Activated B cell treated with CpG ODN at 0.5 μM for 24 hours (primary cell): Measurements from ENCODE around the gene PLP1. TPM values are rescaled to one million over a fixed set of nuclear protein-coding genes. Genes with fewer than 3 reads are reported as not detected.

Source experiments
- ATAC-seq: fragments of 200-7000 bp; cut with Tn5 transposase; one replicate; pipeline ENCODE4 v1.10.0; 2021; ENCODE audit warnings: low read depth, mild to moderate bottlenecking, moderate library complexity
- CTCF ChIA-PET: fragments of 350-600 bp; sonication (Branson Sonifier 250); formaldehyde crosslinking; loops from one replicate; lab custom pipeline; 2021; ENCODE audit warnings: antibody characterized with exemption; lab: Charles Lee
- POLR2A ChIA-PET: fragments of 350-600 bp; sonication (Branson Sonifier 250); formaldehyde crosslinking; loops from one replicate; lab custom pipeline; 2021; ENCODE audit warnings: antibody characterized with exemption; lab: Charles Lee
- DNase-seq: peaks from one replicate; pipeline ENCODE4 v3.0.0; 2022
- H3K27ac Mint-ChIP-seq: one replicate; pipeline ENCODE4 v1.8.0; 2020; ENCODE audit warnings: mixed read lengths
- H3K27me3 Mint-ChIP-seq: one replicate; pipeline ENCODE4 v1.8.0; 2021; ENCODE audit warnings: mixed read lengths
- H3K36me3 Mint-ChIP-seq: one replicate; pipeline ENCODE4 v1.8.0; 2021; ENCODE audit warnings: low read depth, mixed read lengths
- H3K4me1 Mint-ChIP-seq: one replicate; pipeline ENCODE4 v1.8.0; 2021; ENCODE audit warnings: mixed read lengths
- H3K4me3 Mint-ChIP-seq: one replicate; pipeline ENCODE4 v1.8.0; 2020; ENCODE audit warnings: mild to moderate bottlenecking, mixed read lengths
- H3K9me3 Mint-ChIP-seq: one replicate; pipeline ENCODE4 v1.8.0; 2020; ENCODE audit warnings: mixed read lengths
- CTCF ChIP-seq: fragments of 200-600 bp; IDR thresholded peaks from one replicate; pipeline ENCODE4 v1.8.0; 2022; ENCODE audit warnings: antibody characterized with exemption, mild to moderate bottlenecking
- intact Hi-C: fragments of 100-400 bp; cut with micrococcal nuclease; formaldehyde crosslinking; loops from one replicate; pipeline ENCODE4 v1.15.1; 2024
- total RNA-seq: library from RNA; stranded (reverse); gene quantifications from 2 replicates; pipeline ENCODE4 v1.2.3, GENCODE V29; 2022

PLP1 gene
- total RNA-seq, 1 donor from 2014 or later, result not detected

DNA sequence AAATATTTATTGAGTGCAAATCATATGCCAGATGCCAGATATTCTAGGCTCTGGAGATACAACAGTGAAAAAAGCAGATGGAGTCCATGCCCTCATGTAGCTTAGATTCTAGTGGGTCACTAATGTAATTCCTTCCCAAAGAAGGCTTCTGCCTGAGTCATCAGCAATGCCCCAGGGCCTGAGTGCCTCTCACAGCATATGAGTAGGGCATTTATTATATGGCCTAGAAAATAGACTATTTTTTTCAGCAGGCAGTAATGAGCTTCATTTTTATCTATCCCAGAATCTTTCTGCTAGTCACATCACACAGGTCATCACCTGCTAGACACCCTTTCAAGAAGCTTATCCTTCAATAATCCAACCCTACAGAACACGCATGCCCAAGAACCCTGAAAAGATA, 43.6 kb upstream of the PLP1 start:
- intact Hi-C loops, result no loop called here
- Mint-ChIP-seq H3K36me3 (no peaks in the 10 kb centered on the region), H3K27me3 (peaks cover 2% of the 10 kb centered on the region), H3K4me3 (no peak overlapping the region), H3K4me1 (peaks cover 4% of the 10 kb centered on the region), H3K9me3 (no peaks in the 10 kb centered on the region), H3K27ac (no peak overlapping the region)
- POLR2A ChIA-PET, result no interaction called here
- no peak for DNase-seq
- CTCF ChIA-PET, result no interaction called here
- ATAC-seq, result no peak
- no peak for TF ChIP-seq CTCF

DNA sequence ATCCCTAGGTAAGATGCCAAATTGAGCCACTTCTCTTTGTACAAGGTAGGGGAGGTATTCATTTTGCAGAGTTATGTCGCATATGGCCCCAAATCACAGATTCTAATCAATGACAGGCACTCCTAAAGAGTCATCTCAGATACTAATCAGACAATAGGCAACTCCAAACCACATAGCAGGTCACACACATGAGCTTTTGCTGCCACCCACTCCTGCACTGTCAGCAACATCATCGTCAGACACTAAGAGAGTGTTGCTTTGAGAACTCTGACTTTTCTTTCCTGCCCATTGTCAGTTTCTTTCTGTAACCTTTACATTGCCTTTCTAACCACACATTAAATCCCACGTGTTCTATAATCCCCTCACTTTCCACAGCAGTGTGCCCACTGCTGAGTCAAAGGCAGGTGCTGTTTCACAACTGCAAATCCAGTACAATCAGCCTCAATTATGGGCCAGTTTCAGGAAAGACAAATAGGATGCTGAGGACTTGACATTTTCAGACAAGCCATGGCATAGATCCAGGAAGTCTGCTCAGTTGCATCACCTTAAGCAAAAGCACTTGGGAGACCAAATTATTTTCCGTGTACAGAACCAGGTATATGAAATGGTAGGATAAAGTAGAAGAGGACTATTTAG, 42.4 kb upstream of the PLP1 start:
- Mint-ChIP-seq H3K36me3 (no peaks in the 10 kb centered on the region), H3K27ac (no peak overlapping the region), H3K27me3 (no peaks in the 10 kb centered on the region), H3K4me1 (peaks cover 4% of the 10 kb centered on the region), H3K9me3 (no peaks in the 10 kb centered on the region), H3K4me3 (no peak overlapping the region)
- no peak for TF ChIP-seq CTCF
- ATAC-seq (no peak), DNase-seq (no peak)
- ChIA-PET CTCF (no interaction called here), POLR2A (no interaction called here)
- intact Hi-C loops, result no loop called here

GRCh38 chrX:103737696-103738095, 38.9 kb upstream of the PLP1 start:
- Mint-ChIP-seq H3K4me3 (no peak overlapping the region), H3K36me3 (no peaks in the 10 kb centered on the region), H3K27ac (no peak overlapping the region), H3K27me3 (no peaks in the 10 kb centered on the region), H3K9me3 (no peaks in the 10 kb centered on the region), H3K4me1 (no peaks in the 10 kb centered on the region)
- ChIA-PET CTCF (no interaction called here), POLR2A (no interaction called here)
- ATAC-seq (no peak), DNase-seq (no peak)
- no peak for TF ChIP-seq CTCF
- intact Hi-C loops, result no loop called here

DNA sequence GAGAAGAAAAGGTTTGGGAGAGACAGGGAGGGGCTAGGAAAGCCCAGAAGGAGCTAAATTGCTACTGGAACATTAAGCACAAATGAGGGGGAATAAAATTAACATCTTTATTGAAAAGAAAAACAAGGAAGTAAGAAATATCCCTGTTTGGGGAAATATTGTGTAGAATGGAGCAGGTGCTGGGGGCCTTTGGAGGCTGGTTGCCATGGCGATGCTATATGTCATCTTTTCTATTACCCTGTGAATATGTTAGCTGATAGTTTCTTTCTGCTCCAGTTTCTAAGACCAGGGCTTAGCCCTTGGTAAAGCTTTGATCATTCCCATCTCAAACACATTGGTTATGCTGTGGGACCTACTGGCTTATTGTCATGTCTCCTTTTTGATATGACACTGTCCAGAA, 37.2 kb upstream of the PLP1 start:
- TF ChIP-seq CTCF, result no peak
- ChIA-PET POLR2A (no interaction called here), CTCF (no interaction called here)
- Mint-ChIP-seq H3K4me3 (no peak overlapping the region), H3K27me3 (no peaks in the 10 kb centered on the region), H3K4me1 (no peaks in the 10 kb centered on the region), H3K9me3 (no peaks in the 10 kb centered on the region), H3K27ac (no peak overlapping the region), H3K36me3 (no peaks in the 10 kb centered on the region)
- intact Hi-C loops, result no loop called here
- DNase-seq (no peak), ATAC-seq (no peak)

- Mint-ChIP-seq H3K4me1 (no peaks in the 10 kb centered on the region), H3K27me3 (no peaks in the 10 kb centered on the region), H3K9me3 (no peaks in the 10 kb centered on the region), H3K4me3 (no peak overlapping the region), H3K36me3 (no peaks in the 10 kb centered on the region), H3K27ac (no peak overlapping the region)
- CTCF ChIA-PET, result no interaction called here
- intact Hi-C loops, result no loop called here
- POLR2A ChIA-PET, result no interaction called here
- TF ChIP-seq CTCF, result no peak
- DNase-seq (no peak), ATAC-seq (no peak)
Observed at GRCh38 chrX:103741879-103742278, 34.8 kb upstream of the PLP1 start.
